Body of pancreas (tissue), 4 donors: Measurements from ENCODE around the gene STT3A.
"Not testable (repeated sequence)": the region's sequence is repeated elsewhere in the genome, so short reads cannot be mapped to it uniquely, and the experiment has no call there.

Experiments used
- CTCF ChIP-seq, 7 experiments: fragments of 450-650 bp in 4 of 7; fragments of 200-600 bp in 3 of 7; sonication (generic) in 3 of 7; IDR thresholded peaks; one replicate each; pipeline ENCODE4 v1.5.1; 2016 to 2019; ENCODE audit warnings: antibody characterized with exemption in 7 of 7
- POLR2A ChIP-seq, 3 donors: fragments of 450-650 bp; IDR thresholded peaks; one replicate each; pipeline ENCODE4 v1.6.1; 2016; ENCODE audit warnings: antibody characterized with exemption in 3 of 3, mild to moderate bottlenecking in 2 of 3

GRCh38 chr11:125577181-125577580 lies 15.5 kb upstream of the STT3A start:
- TF ChIP-seq CTCF, POLR2A (IDR thresholded peaks at IDR 0.05): not testable (repeated sequence)
